Stimulated activated CD4-positive, alpha-beta T cell treated with anti-CD3 and anti-CD28 coated beads, Interleukin-2, amount 100 ng/mL, for 48 hours (primary cell): ENCODE results near the gene CFAP43.
A peak's percentile ranks its signal among the peaks of the same experiment; 100 is the strongest.

Experiments
- DNase-seq, 2 donors: peaks; one replicate each; pipeline ENCODE4 v3.0.0-alpha.2; 2020

The CFAP43 gene

GRCh38 chr10:104231784-104232612, at the start of gene CFAP43:
TSS of gene CFAP43 (minus strand) at chr10:104232364. CDS start at chr10:104232246, 118 bp downstream.
- peak; percentile 99 for DNase-seq

- no peak for DNase-seq
Measured at GRCh38 chr10:104281694-104282093, 49.5 kb upstream of the CFAP43 start.

GRCh38 chr10:104279550-104280259, 47.5 kb upstream of the CFAP43 start:
- DNase-seq = no peak

GRCh38 chr10:104277785-104278184, 45.6 kb upstream of the CFAP43 start:
- no peak for DNase-seq

- DNase-seq = no peak
Measured at GRCh38 chr10:104276192-104276591, 44.0 kb upstream of the CFAP43 start.

- DNase-seq = peak; percentile 37 to 53
Measured at GRCh38 chr10:104274762-104275721, 42.9 kb upstream of the CFAP43 start.

- no peak for DNase-seq
Measured at GRCh38 chr10:104273899-104274575, 41.9 kb upstream of the CFAP43 start.

- DNase-seq = no peak
Measured at GRCh38 chr10:104273286-104273685, 41.1 kb upstream of the CFAP43 start.

GRCh38 chr10:104268713-104269645, 36.8 kb upstream of the CFAP43 start, which contains the start of gene GSTO2:
TSS of gene GSTO2 (plus strand) at chr10:104269184. CDS start at chr10:104274916, 5,732 bp downstream.
- DNase-seq = peak; percentile 92 to 93

- no peak for DNase-seq
Measured at GRCh38 chr10:104268405-104268712, 36.2 kb upstream of the CFAP43 start.

GRCh38 chr10:104267721-104268404, 35.7 kb upstream of the CFAP43 start:
- DNase-seq = no peak

GRCh38 chr10:104264783-104265182, 32.6 kb upstream of the CFAP43 start:
- DNase-seq = no peak

GRCh38 chr10:104262055-104262454, 29.9 kb upstream of the CFAP43 start:
- no peak for DNase-seq

GRCh38 chr10:104260775-104261115, 28.6 kb upstream of the CFAP43 start:
- no peak for DNase-seq

GRCh38 chr10:104259999-104260774, 28.0 kb upstream of the CFAP43 start:
- no peak for DNase-seq

- no peak for DNase-seq
Measured at GRCh38 chr10:104259456-104259855, 27.3 kb upstream of the CFAP43 start.

GRCh38 chr10:104258209-104258608, 26.0 kb upstream of the CFAP43 start:
- DNase-seq = no peak

GRCh38 chr10:104257235-104257634, 25.1 kb upstream of the CFAP43 start:
- no peak for DNase-seq

- no peak for DNase-seq
Measured at GRCh38 chr10:104256335-104256961, 24.3 kb upstream of the CFAP43 start.
